Nephron (organoid): Measurements from ENCODE around the gene RHOJ.

Experiments
- H3K27ac Mint-ChIP-seq, 3 experiments: 2 replicates each; pipeline ENCODE4 v1.8.0; 2020; ENCODE audit warnings: mixed read lengths in 3 of 3, mild to moderate bottlenecking in 2 of 3, moderate library complexity in 1 of 3
- H3K27me3 Mint-ChIP-seq: 2 replicates; pipeline ENCODE4 v1.8.0; 2021; ENCODE audit warnings: low read depth, mild to moderate bottlenecking, moderate library complexity, mixed read lengths
- H3K36me3 Mint-ChIP-seq: 2 replicates; pipeline ENCODE4 v1.8.0; 2020; ENCODE audit warnings: low read depth, mixed read lengths
- H3K4me1 Mint-ChIP-seq: 2 replicates; pipeline ENCODE4 v1.8.0; 2020; ENCODE audit warnings: mixed read lengths
- H3K4me3 Mint-ChIP-seq, 3 experiments: 2 replicates each; pipeline ENCODE4 v1.8.0; 2020; ENCODE audit warnings: mild to moderate bottlenecking in 3 of 3, mixed read lengths in 3 of 3, moderate library complexity in 2 of 3
- H3K9me3 Mint-ChIP-seq: 2 replicates; pipeline ENCODE4 v1.8.0; 2020; ENCODE audit warnings: mixed read lengths
- TF ChIP-seq, protein P1 (sequence below), 3 experiments: fragments of 200-600 bp; sonication (generic); IDR thresholded peaks; one replicate each; pipeline ENCODE4 v1.5.0; 2021; ENCODE audit warnings: antibody characterized with exemption in 3 of 3; ENCODE audit not compliant: unreplicated experiment in 3 of 3

The RHOJ gene

DNA sequence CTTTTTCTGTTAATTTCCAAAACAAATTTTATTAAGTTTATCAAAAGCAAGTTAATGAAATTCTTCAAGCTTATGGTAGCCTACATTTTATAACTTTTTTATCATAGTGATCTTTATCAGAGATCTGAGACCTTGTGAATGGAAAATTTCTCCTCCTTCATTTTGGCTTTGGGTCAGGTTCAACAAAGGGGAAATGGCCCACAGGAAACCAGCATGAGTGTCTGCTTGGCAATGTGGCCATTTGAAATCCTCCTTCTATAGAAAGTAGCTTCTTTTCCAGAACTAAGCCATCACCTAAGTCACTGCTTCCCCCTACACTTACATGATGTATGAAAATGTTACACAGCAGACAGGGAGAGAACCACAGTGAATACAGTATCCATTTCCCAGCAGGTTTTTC, 1.6 kb downstream of the RHOJ start:
- Mint-ChIP-seq H3K4me3 (no peak overlapping the region), H3K9me3 (no peaks in the 10 kb centered on the region), H3K27me3 (no peaks in the 10 kb centered on the region), H3K36me3 (peaks cover 5% of the 10 kb centered on the region), H3K4me1 (peaks cover 6% of the 10 kb centered on the region), H3K27ac (no peak overlapping the region)
- TF ChIP-seq, protein P1, sequence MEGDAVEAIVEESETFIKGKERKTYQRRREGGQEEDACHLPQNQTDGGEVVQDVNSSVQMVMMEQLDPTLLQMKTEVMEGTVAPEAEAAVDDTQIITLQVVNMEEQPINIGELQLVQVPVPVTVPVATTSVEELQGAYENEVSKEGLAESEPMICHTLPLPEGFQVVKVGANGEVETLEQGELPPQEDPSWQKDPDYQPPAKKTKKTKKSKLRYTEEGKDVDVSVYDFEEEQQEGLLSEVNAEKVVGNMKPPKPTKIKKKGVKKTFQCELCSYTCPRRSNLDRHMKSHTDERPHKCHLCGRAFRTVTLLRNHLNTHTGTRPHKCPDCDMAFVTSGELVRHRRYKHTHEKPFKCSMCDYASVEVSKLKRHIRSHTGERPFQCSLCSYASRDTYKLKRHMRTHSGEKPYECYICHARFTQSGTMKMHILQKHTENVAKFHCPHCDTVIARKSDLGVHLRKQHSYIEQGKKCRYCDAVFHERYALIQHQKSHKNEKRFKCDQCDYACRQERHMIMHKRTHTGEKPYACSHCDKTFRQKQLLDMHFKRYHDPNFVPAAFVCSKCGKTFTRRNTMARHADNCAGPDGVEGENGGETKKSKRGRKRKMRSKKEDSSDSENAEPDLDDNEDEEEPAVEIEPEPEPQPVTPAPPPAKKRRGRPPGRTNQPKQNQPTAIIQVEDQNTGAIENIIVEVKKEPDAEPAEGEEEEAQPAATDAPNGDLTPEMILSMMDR (IDR thresholded peaks at IDR 0.05; ENCODE audit: unreplicated experiment in 3 of 3), result no peak

DNA sequence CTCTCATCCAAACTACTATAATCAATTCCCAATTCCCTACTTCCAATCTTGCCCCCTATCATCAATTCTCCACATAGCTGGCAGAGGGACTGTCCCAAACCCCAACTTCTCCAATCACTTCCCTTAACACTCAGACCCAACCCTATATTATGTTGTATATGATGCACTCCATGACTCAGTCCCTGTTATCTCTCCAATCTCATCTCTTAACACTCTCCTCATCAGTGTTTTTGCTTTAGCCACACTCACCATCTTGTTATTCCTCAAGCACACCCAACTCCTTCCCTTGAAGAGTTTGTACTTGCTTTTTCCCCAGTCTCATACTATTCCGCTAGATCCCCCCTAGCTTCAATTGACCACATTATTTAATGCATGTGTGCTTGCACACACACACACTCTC, 4.9 kb downstream of the RHOJ start:
- H3K36me3 Mint-ChIP-seq, result peaks cover 21% of the 10 kb centered on the region
- no peak overlapping the region for H3K4me3 Mint-ChIP-seq
- no peaks in the 10 kb centered on the region for H3K9me3 Mint-ChIP-seq
- H3K4me1 Mint-ChIP-seq, result peaks cover 6% of the 10 kb centered on the region
- no peak overlapping the region for H3K27ac Mint-ChIP-seq
- TF ChIP-seq, protein P1 (IDR thresholded peaks at IDR 0.05; ENCODE audit: unreplicated experiment in 3 of 3), result no peak
- no peaks in the 10 kb centered on the region for H3K27me3 Mint-ChIP-seq

DNA sequence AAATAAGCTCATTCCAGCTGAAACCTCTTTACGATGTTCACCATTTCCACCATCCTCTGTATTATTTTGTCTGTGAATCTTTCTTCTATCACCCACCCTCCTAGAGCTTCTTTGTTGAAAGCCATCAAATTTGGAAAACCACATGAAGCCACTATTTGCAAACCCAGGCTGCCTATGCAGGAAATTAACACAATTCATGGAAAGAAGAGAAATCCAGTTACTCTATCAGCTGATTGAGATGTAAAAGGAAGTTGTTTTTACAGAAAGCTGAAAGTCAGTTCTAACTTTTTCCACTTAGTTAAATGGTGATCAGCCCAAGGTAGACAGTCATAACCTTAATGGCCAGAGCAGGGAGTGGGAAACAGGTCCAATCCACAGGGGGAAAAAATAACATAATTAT, 6.6 kb downstream of the RHOJ start:
- Mint-ChIP-seq H3K9me3 (no peaks in the 10 kb centered on the region), H3K27ac (no peak overlapping the region), H3K4me1 (peaks cover 12% of the 10 kb centered on the region), H3K27me3 (no peaks in the 10 kb centered on the region), H3K36me3 (peaks cover 21% of the 10 kb centered on the region), H3K4me3 (no peak overlapping the region)
- TF ChIP-seq, protein P1 (IDR thresholded peaks at IDR 0.05; ENCODE audit: unreplicated experiment in 3 of 3), result no peak

DNA sequence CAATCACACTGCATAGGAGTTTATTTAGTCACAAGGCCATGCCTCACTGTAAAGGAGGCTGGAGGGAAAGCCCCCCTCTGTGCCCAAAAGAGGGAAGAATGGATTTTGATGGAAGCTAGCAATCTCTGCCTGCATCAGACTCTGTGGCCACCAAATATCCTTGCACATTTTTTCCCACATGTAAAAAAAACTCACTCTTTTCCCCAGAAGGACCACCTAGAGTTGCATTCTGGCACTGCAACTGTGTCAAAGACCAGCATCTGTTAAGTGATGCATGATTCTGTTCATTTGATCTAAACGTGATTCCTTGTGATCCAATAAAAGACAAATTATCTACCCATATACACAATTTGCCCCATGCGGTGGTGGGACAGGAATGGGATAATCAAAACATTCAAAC, 8.0 kb downstream of the RHOJ start:
- H3K27me3 Mint-ChIP-seq, result no peaks in the 10 kb centered on the region
- H3K27ac Mint-ChIP-seq, result no peak overlapping the region
- no peaks in the 10 kb centered on the region for H3K9me3 Mint-ChIP-seq
- peaks cover 21% of the 10 kb centered on the region for H3K36me3 Mint-ChIP-seq
- TF ChIP-seq, protein P1 (IDR thresholded peaks at IDR 0.05; ENCODE audit: unreplicated experiment in 3 of 3), result peak in 2 of 3 experiments; percentile 19 to 22
- H3K4me1 Mint-ChIP-seq, result peaks cover 6% of the 10 kb centered on the region
- H3K4me3 Mint-ChIP-seq, result no peak overlapping the region

DNA sequence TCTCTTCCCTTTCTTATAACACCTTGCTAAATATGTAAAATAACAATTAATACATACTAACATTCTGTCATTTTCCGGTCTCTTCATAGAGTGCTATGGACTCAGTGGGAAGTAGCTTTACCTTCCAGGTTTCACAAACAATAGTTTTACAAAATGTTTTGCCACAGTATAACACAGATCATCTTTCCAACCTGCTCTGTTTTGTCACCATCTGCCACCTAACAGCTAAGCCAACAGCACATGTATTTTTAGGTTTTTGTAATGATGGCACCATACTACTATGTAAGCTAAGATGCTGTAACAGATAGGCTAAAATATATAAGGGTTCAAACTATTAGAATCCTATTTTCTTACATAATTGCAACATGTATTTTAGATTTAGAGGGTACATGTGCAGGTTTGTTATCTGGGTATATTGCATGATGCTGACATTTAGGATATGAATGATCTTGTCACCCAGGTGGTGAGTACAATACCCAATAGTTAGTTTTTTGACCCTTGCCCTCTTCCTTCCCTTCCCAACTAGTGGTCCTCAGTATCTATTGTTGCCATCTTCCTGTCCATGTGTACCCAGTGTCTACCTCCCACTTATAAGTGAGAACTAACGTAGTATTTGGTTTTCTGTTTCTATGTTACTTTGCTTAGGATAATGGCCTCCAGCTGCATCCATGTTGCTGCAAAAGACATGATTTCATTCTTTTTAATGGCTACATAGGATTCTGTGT, 8.7 kb downstream of the RHOJ start:
- TF ChIP-seq, protein P1 (IDR thresholded peaks at IDR 0.05; ENCODE audit: unreplicated experiment in 3 of 3), result no peak
- Mint-ChIP-seq H3K36me3 (peaks cover 21% of the 10 kb centered on the region), H3K4me1 (peaks cover 6% of the 10 kb centered on the region), H3K4me3 (no peak overlapping the region), H3K9me3 (no peaks in the 10 kb centered on the region), H3K27ac (no peak overlapping the region), H3K27me3 (no peaks in the 10 kb centered on the region)
